ENCODE data around the gene PALD1. TPM values are rescaled to one million over a fixed set of nuclear protein-coding genes. Genes with fewer than 3 reads are reported as not detected.

The PALD1 gene
- total and polyA plus RNA-seq, 9 of the 15 experiments (the other 6 are each of a cell fraction or from before 2014, with no cell fraction given), result 0.03 to 0.29 (median 0.09) TPM; not detected in 2

DNA sequence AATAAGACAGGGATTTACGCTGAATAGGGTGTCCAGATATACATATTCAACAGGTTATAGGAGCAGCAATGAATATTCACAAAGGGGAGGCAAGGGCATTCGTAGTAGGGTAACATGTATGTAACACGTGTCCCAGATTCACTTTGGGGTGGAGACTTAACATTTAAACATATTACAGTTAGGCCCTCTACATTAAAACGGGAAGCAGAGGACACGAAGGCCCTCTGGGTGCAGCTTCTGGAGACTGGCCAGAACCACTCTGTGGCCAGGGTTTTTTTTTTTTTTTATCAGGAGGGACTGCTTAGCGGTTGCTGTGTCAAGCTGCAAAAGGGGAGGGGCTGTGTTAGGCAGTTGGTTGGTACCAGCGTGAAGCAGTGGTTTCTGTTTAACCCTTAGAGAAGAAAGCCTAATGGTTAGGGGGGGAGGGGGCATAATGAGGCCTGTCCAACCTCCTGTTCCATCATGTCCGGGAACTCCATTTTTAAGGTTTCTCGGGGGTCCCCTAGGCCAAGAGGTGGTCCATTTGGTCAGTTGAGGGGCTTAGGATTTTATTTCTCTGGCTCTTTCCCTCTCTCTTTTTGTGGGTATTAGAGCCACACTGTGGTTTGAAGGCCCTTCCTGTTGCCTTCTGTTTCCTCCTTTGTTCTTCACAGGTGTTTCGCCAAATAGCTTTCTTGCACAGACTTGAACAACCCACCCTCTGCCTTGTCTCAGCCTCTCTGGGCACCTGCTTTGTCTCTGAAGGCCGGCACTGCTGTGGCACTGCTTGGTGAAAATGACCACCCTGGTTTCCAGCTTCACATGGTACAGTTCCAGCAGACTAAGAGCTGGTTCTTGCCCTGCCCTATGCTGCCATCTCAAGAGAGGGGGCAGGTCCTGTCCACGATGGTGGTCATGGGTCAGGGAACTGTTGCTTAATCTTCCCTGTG, 97.6 kb downstream of the PALD1 start (continued):
- TF ChIP-seq, protein P1, sequence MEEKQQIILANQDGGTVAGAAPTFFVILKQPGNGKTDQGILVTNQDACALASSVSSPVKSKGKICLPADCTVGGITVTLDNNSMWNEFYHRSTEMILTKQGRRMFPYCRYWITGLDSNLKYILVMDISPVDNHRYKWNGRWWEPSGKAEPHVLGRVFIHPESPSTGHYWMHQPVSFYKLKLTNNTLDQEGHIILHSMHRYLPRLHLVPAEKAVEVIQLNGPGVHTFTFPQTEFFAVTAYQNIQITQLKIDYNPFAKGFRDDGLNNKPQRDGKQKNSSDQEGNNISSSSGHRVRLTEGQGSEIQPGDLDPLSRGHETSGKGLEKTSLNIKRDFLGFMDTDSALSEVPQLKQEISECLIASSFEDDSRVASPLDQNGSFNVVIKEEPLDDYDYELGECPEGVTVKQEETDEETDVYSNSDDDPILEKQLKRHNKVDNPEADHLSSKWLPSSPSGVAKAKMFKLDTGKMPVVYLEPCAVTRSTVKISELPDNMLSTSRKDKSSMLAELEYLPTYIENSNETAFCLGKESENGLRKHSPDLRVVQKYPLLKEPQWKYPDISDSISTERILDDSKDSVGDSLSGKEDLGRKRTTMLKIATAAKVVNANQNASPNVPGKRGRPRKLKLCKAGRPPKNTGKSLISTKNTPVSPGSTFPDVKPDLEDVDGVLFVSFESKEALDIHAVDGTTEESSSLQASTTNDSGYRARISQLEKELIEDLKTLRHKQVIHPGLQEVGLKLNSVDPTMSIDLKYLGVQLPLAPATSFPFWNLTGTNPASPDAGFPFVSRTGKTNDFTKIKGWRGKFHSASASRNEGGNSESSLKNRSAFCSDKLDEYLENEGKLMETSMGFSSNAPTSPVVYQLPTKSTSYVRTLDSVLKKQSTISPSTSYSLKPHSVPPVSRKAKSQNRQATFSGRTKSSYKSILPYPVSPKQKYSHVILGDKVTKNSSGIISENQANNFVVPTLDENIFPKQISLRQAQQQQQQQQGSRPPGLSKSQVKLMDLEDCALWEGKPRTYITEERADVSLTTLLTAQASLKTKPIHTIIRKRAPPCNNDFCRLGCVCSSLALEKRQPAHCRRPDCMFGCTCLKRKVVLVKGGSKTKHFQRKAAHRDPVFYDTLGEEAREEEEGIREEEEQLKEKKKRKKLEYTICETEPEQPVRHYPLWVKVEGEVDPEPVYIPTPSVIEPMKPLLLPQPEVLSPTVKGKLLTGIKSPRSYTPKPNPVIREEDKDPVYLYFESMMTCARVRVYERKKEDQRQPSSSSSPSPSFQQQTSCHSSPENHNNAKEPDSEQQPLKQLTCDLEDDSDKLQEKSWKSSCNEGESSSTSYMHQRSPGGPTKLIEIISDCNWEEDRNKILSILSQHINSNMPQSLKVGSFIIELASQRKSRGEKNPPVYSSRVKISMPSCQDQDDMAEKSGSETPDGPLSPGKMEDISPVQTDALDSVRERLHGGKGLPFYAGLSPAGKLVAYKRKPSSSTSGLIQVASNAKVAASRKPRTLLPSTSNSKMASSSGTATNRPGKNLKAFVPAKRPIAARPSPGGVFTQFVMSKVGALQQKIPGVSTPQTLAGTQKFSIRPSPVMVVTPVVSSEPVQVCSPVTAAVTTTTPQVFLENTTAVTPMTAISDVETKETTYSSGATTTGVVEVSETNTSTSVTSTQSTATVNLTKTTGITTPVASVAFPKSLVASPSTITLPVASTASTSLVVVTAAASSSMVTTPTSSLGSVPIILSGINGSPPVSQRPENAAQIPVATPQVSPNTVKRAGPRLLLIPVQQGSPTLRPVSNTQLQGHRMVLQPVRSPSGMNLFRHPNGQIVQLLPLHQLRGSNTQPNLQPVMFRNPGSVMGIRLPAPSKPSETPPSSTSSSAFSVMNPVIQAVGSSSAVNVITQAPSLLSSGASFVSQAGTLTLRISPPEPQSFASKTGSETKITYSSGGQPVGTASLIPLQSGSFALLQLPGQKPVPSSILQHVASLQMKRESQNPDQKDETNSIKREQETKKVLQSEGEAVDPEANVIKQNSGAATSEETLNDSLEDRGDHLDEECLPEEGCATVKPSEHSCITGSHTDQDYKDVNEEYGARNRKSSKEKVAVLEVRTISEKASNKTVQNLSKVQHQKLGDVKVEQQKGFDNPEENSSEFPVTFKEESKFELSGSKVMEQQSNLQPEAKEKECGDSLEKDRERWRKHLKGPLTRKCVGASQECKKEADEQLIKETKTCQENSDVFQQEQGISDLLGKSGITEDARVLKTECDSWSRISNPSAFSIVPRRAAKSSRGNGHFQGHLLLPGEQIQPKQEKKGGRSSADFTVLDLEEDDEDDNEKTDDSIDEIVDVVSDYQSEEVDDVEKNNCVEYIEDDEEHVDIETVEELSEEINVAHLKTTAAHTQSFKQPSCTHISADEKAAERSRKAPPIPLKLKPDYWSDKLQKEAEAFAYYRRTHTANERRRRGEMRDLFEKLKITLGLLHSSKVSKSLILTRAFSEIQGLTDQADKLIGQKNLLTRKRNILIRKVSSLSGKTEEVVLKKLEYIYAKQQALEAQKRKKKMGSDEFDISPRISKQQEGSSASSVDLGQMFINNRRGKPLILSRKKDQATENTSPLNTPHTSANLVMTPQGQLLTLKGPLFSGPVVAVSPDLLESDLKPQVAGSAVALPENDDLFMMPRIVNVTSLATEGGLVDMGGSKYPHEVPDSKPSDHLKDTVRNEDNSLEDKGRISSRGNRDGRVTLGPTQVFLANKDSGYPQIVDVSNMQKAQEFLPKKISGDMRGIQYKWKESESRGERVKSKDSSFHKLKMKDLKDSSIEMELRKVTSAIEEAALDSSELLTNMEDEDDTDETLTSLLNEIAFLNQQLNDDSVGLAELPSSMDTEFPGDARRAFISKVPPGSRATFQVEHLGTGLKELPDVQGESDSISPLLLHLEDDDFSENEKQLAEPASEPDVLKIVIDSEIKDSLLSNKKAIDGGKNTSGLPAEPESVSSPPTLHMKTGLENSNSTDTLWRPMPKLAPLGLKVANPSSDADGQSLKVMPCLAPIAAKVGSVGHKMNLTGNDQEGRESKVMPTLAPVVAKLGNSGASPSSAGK (IDR thresholded peaks at IDR 0.05), result peak; percentile 80
- TF ChIP-seq ASH1L (IDR thresholded peaks at IDR 0.05; ENCODE audit: borderline replicate concordance, low read depth, partially characterized antibody) (no peak), HDAC3 (IDR thresholded peaks at IDR 0.05; ENCODE audit: borderline replicate concordance, partially characterized antibody) (no peak), KLF16 (IDR thresholded peaks at IDR 0.05) (peak; percentile 33; the same call in 1 of the 2 replicates), ELF1 (tag; IDR thresholded peaks at IDR 0.05) (peak; percentile 46), CREB1 (IDR thresholded peaks at IDR 0.05) (no peak), CREB1 (CRISPR knock-in tag; IDR thresholded peaks at IDR 0.05) (peak; percentile 44; the same call in 1 of the 2 replicates)
- TF ChIP-seq, protein P2, sequence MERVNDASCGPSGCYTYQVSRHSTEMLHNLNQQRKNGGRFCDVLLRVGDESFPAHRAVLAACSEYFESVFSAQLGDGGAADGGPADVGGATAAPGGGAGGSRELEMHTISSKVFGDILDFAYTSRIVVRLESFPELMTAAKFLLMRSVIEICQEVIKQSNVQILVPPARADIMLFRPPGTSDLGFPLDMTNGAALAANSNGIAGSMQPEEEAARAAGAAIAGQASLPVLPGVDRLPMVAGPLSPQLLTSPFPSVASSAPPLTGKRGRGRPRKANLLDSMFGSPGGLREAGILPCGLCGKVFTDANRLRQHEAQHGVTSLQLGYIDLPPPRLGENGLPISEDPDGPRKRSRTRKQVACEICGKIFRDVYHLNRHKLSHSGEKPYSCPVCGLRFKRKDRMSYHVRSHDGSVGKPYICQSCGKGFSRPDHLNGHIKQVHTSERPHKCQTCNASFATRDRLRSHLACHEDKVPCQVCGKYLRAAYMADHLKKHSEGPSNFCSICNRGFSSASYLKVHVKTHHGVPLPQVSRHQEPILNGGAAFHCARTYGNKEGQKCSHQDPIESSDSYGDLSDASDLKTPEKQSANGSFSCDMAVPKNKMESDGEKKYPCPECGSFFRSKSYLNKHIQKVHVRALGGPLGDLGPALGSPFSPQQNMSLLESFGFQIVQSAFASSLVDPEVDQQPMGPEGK (CRISPR knock-in tag; IDR thresholded peaks at IDR 0.05; ENCODE audit: borderline replicate concordance), result peak; percentile 26; the same call in 1 of the 2 replicates
- TF ChIP-seq, protein P3, sequence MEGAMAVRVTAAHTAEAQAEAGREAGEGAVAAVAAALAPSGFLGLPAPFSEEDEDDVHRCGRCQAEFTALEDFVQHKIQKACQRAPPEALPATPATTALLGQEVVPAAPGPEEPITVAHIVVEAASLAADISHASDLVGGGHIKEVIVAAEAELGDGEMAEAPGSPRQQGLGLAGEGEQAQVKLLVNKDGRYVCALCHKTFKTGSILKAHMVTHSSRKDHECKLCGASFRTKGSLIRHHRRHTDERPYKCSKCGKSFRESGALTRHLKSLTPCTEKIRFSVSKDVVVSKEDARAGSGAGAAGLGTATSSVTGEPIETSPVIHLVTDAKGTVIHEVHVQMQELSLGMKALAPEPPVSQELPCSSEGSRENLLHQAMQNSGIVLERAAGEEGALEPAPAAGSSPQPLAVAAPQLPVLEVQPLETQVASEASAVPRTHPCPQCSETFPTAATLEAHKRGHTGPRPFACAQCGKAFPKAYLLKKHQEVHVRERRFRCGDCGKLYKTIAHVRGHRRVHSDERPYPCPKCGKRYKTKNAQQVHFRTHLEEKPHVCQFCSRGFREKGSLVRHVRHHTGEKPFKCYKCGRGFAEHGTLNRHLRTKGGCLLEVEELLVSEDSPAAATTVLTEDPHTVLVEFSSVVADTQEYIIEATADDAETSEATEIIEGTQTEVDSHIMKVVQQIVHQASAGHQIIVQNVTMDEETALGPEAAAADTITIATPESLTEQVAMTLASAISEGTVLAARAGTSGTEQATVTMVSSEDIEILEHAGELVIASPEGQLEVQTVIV (CRISPR knock-in tag; IDR thresholded peaks at IDR 0.05; ENCODE audit: borderline replicate concordance), result peak; percentile 70; the same call in 1 of the 2 replicates
